Kasumi-1 (cell line): ENCODE data around the gene HSD17B8.

Source experiments
- DNase-seq, 2 experiments: peaks; one replicate each; lab custom pipeline; 2025; lab: John Stamatoyannopoulos, UW

Gene HSD17B8

DNA sequence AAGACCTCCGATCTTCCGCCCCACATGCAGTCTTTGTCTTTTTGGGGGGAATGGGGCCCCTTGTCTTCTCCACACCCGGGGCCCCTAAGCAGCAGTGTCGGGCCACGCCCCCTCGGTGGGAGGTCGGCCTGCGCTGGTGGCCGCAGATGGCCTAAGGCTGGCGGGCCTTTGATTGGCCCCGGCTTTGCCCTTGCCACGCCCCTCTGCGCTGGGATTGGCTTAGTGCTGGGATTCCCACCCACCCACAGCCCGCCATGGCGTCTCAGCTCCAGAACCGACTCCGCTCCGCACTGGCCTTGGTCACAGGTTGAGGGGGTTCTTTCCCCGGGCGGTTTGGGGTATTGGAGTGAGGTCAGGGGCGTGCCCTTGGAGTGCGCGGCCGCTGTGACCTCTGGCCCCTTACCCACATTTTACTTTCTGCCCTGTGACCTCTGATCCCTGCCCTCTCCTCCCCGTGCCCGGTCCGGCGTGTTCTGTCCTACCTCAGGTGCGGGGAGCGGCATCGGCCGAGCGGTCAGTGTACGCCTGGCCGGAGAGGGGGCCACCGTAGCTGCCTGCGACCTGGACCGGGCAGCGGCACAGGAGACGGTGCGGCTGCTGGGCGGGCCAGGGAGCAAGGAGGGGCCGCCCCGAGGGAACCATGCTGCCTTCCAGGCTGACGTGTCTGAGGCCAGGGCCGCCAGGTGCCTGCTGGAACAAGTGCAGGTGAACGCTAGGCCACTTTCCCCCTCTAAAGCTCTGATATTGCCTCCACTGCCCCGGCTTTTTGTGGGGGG lies at the start of gene HSD17B8:
TSS of gene HSD17B8 (plus strand) at position 241 of the 776 bp plus-strand sequence. CDS start at position 255, 14 bp downstream.
- peak; percentile 81 to 82 for DNase-seq

DNA sequence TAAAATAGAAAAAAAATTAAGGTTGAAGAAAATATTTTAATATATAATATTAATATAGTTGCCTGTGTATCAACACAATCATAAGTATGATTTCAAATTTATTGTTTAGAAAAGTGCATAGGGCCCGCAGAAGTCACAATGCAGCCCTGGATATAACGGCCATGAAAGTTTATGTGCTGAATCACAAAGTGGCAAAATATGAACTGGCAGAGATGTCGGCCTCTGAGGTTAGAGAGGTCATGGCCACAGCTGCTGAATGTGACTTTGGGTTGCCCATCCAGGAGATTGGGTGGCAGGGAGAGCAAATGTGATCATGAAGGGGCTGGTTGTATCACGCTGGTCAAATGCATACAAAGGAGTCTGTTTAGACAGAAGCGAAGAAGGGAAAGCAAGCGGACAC lies 47.9 kb upstream of the HSD17B8 start:
- DNase-seq, result no peak

DNA sequence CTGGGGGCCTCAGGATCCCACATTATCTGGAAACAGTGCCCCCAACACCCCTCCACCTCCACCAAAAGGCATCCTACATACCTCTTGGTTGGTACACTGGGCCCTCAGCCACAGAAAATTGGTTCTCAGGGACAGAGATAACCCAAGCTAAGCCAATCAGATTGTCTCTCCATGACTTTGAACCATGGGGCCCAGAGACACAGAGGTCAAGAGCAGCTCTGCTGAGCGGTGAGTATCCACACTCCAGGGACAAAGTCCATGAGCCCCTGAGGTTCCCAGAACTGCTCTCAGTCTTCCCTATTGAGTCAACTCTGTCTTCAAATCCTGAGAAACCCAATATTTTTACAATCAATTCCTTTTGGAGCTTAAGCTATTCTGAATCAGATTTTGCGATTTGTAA lies 47.5 kb upstream of the HSD17B8 start:
- DNase-seq, result no peak

- no peak for DNase-seq
Observed at GRCh38 chr6:33160096-33160495, 44.4 kb upstream of the HSD17B8 start.

- DNase-seq, result no peak
Observed at GRCh38 chr6:33160728-33161344, 43.6 kb upstream of the HSD17B8 start.

DNA sequence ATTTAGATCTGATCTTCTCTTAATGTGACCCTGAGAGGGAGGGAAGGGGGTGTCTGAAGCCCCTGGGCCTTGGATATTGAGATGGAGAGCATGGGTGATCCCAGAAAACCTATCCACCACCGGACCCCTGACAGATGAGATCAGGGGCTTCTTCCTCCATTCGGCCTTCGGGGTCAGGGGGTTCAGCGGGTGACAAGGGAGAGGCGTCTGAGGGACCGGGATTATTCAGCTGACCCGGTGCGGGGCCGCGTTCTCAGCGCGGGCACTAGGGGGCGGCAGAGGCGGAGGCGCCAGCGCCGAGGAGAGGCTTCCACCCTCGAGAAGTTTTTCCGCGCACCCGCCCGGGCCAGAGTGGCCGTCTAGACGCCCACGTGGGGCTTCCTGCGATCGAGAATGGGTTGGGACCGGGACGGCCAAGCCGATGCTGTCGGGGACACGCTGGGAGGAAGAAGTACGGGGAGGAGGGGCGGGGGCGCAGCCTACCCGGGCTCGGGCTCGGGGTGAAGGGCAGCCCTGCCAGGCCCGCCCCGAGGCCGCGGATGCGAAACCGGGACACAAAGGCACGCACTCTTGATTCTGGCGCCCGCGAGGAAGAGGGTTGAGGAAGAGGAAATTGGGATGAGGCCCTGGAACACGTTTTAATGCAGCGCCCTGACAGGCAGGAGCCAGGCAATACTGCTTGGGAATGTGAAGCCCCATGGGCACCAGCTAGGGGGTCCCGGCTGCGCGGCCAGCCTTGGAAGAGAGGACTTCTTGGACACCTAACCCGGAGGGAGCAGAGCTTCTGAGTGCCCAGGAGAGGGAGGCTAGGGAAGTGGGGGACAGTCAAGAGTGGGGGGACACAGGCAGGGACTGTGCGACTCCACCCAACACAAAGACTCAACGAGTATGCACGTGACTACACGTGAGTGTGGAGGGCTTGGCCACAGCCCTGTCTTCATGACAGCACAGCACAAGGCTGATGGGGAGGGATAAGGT lies 42.8 kb upstream of the HSD17B8 start:
- peak; percentile 37 to 50 for DNase-seq

DNA sequence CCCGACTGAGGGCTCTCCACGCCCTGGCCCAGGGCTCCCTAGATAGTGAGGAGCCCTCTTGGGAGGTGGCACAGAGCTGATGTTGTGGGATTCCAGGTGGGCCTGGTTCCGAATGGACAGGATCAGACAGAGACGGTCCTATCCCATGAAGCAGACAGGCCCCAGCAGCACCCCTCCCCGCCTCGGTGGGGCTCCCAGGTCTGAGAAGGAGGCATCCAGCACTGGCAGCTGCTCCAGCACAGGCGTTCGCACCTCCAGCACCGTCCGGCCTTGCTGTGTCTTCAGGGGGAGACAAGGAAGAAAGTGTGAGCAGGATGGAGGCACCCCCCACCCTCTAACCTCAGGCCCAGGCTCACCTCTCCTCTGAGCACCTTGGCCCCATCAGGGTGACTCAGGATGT lies 40.9 kb upstream of the HSD17B8 start:
- no peak for DNase-seq

- no peak for DNase-seq
Observed at GRCh38 chr6:33164176-33164575, 40.3 kb upstream of the HSD17B8 start.

- no peak for DNase-seq
Observed at GRCh38 chr6:33164665-33165373, 39.6 kb upstream of the HSD17B8 start.

GRCh38 chr6:33165581-33166258 lies 38.7 kb upstream of the HSD17B8 start:
- no peak for DNase-seq

- no peak for DNase-seq
Observed at GRCh38 chr6:33166363-33166762, 38.1 kb upstream of the HSD17B8 start.

DNA sequence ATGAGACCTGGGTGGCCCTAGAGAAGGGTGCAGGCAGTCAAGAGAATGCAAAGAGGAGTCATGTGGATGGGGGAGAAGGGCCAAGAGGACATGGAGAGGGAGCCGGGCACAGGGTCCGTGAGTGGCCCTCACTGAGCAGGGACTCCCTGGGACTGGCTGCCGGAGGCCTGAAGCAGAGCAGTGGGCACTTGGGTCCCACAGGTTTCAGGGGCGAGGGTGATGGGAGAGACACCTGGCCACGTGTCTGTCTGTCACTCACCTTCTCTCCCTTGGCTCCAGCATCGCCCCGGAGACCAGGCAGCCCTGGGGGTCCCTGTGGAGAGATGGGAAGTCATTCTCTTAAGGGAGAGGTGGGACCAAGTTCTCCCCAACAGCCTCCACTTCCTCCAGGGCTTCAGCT lies 37.6 kb upstream of the HSD17B8 start:
- DNase-seq, result no peak

GRCh38 chr6:33167374-33168283 lies 36.8 kb upstream of the HSD17B8 start:
- no peak for DNase-seq

DNA sequence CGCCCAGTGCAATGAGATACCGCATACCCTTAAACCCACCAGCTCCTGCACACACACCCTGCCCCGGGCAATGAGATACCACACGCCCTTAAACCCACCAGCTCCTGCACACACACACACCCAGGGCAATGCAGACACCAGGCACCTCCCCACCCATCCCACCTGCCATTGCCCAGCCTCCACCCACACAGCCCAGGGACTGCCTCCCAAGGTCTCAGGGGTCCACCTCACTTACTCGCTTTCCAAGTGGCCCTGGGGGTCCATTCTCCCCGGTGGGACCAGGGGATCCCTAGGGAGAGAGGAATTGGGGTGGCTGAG lies 36.2 kb upstream of the HSD17B8 start:
- no peak for DNase-seq

GRCh38 chr6:33168639-33169038 lies 35.8 kb upstream of the HSD17B8 start:
- DNase-seq, result no peak

DNA sequence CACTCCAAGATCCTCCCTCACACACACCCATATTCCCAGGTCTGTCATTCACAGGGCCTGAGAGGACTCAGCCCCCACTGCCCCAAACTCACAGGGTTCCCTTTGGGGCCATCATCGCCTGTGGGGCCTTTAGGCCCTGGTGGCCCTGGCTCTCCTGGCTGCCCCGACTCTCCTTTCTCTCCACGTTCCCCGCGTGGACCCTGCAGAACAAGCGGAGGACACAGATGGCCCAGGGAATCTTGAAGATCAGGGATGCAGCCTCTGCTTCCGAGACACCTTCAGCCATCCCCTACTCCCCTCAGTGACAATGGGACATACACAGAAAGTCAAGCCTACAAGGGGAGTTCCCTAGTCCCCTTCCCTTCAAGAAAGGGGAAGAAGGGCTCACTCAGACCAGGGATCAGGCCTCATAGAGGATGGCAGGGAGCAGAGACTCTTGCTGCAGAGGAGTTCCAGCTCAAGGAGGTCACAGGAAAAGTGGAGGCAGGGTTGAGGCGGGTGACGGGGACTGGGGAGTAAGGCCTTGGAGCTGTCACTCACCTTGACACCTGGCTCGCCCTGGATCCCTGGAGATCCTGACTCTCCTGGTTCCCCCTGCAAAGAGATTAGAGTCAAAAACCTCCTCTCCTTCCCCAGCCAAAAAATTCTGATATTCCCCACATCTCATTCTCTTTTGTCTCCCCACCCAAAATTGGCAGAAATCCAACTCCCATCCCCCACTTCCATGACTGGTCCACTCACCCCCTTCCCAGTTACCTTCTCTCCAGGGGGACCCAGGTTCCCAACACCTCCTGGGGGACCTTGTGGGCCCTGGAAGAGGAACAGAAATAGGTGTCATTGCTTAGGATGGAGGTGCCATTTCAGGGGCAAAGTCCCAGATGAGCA lies 34.9 kb upstream of the HSD17B8 start:
- DNase-seq, result no peak

- DNase-seq, result no peak
Observed at GRCh38 chr6:33170176-33171015, 34.1 kb upstream of the HSD17B8 start.
